GF-D8 (cell line): ENCODE data around the gene DPYD.

Experiments
- DNase-seq: peaks from one replicate; lab custom pipeline; 2025; lab: John Stamatoyannopoulos, UW

The DPYD gene

GRCh38 chr1:97138515-97139032 lies 782.3 kb downstream of the DPYD start:
- no peak for DNase-seq

- peak; percentile 23 for DNase-seq
Measured at GRCh38 chr1:97137862-97138514, 782.8 kb downstream of the DPYD start.

- DNase-seq = no peak
Measured at GRCh38 chr1:97136996-97137395, 783.8 kb downstream of the DPYD start.

GRCh38 chr1:97135972-97136371 lies 784.9 kb downstream of the DPYD start:
- no peak for DNase-seq

GRCh38 chr1:97128426-97128825 lies 792.4 kb downstream of the DPYD start:
- no peak for DNase-seq

GRCh38 chr1:97123717-97124431 lies 797.0 kb downstream of the DPYD start:
- DNase-seq = no peak

GRCh38 chr1:97120806-97121205 lies 800.0 kb downstream of the DPYD start:
- no peak for DNase-seq

GRCh38 chr1:97119260-97120158 lies 801.3 kb downstream of the DPYD start:
- DNase-seq = no peak

GRCh38 chr1:97114842-97115241 lies 806.0 kb downstream of the DPYD start:
- DNase-seq = no peak

GRCh38 chr1:97112442-97112841 lies 808.4 kb downstream of the DPYD start:
- DNase-seq = no peak

- no peak for DNase-seq
Measured at GRCh38 chr1:97108179-97108578, 812.7 kb downstream of the DPYD start.

GRCh38 chr1:97105531-97105930 lies 815.3 kb downstream of the DPYD start:
- no peak for DNase-seq

GRCh38 chr1:97101509-97101908 lies 819.3 kb downstream of the DPYD start:
- no peak for DNase-seq

- no peak for DNase-seq
Measured at GRCh38 chr1:97097404-97097925, 823.4 kb downstream of the DPYD start.

- DNase-seq = no peak
Measured at GRCh38 chr1:97095764-97096163, 825.1 kb downstream of the DPYD start.

- no peak for DNase-seq
Measured at GRCh38 chr1:97094247-97094972, 826.4 kb downstream of the DPYD start.

GRCh38 chr1:97093741-97094140 lies 827.1 kb downstream of the DPYD start:
- DNase-seq = no peak

- no peak for DNase-seq
Measured at GRCh38 chr1:97092824-97093223, 828.0 kb downstream of the DPYD start.

- no peak for DNase-seq
Measured at GRCh38 chr1:97091679-97092078, 829.2 kb downstream of the DPYD start.

- DNase-seq = no peak
Measured at GRCh38 chr1:97091263-97091662, 829.6 kb downstream of the DPYD start.

- no peak for DNase-seq
Measured at GRCh38 chr1:97090725-97091124, 830.1 kb downstream of the DPYD start.

GRCh38 chr1:97089173-97089572 lies 831.7 kb downstream of the DPYD start:
- DNase-seq = no peak
